ENCODE results near the gene ROBO3.

The ROBO3 gene

GRCh38 chr11:124876818-124877630 lies 11.8 kb downstream of the ROBO3 start:
- DNase-seq: no peak

DNA sequence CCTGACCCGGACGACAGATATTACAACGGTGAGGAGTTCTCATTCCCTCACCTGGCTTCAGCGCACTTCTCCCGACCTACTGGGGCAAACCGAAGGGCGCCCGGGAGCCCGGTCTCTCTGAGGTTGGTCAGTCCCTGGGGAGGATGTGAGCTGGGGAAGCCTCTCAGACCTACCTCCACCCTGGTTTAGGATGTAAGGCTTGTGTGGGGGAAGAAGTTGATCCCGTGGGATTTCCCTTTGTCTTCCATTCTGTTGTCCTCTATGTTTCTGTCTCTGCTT lies 12.3 kb downstream of the ROBO3 start:
- no peak for DNase-seq

- DNase-seq: no peak
Measured at GRCh38 chr11:124877910-124878758, 12.9 kb downstream of the ROBO3 start.

GRCh38 chr11:124878759-124879492 lies 13.7 kb downstream of the ROBO3 start:
- DNase-seq: no peak

- DNase-seq: peak; percentile 16
Measured at GRCh38 chr11:124879493-124880289, 14.5 kb downstream of the ROBO3 start.

DNA sequence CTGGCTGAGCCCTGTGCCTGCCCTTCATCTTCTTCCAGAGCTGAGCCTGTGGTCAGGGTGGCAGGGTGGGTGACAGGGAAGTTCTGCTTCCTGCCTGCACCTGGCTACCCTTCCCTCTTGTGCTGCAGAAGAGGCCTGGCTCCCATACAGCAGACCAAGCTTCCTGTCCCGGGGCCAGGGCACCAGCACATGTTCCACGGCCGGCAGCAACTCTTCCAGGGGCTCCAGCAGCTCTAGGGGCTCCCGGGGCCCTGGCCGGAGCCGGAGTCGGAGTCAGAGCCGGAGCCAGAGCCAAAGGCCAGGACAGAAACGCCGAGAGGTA lies 15.0 kb downstream of the ROBO3 start:
- DNase-seq: peak; percentile 2

DNA sequence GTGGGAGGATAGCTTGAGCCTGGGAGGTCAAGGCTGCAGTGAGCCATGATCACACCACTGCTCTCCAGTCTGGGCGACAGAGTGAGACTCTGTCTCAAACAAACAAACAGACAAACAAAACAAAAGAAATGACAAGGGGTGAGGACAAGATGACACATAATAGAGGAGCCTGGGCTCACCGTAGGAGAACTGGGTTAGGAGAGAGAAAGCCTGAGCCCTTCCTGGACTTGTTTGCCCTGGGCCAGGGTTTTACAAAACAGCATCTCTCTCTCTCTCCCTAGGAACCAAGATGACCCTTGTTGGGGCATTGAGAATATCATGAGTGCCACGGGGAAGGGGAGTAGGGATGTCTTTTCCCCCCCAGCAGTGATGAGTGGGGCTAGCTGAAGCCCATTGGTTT lies 15.7 kb downstream of the ROBO3 start:
- no peak for DNase-seq

GRCh38 chr11:124882339-124883071 lies 17.3 kb downstream of the ROBO3 start:
- DNase-seq: peak; percentile 9

DNA sequence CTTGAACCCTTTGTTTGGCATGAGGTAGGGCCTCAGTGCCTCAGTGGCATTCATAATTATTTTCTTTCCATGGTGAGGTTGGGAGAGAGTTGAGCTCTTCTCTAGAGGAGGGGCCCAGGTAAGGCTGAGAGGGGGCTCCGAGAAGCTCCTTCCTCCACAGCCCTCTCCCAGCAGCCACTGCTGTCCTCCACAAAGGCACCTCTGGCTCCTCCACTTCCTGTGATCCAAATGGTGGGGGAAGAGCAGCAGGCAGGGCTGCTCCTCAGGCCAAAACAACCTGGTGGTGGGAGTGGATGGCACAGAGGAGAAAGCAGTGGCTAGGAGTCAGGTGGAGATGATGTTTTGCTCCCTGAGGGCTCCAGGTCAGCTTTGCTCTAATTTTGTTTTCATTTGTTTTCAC lies 19.1 kb downstream of the ROBO3 start:
- DNase-seq: peak; percentile 11

DNA sequence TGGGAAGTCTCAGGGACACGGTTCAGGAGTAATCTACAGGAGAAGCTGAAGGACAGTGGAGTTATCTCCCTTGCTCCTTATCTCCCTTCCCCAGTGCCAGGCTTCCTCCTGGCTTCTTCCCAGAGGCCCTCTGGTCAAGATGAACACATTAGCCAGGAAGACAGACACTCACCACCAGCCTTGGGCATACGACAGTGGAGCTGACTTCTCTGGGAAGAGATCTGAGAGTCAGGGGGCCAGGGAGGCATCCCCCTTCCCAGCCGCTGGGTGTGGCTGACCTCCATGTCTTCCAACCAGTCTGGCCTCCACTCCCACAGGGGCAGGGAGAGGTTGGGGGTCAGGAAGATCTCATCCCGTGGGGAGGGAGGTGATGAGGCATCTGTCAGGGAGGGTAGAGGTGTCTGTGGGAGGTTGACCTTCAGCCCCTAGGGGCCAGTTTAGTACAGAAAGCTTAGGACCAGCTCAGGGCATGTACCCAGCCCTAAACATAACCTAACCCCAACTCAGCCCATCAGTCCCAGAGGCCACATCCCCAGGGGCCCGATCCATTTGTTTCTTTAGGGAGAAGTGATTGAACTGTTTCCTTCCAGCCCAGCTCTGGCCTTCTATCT lies 19.7 kb downstream of the ROBO3 start:
- peak; percentile 4 for DNase-seq

DNA sequence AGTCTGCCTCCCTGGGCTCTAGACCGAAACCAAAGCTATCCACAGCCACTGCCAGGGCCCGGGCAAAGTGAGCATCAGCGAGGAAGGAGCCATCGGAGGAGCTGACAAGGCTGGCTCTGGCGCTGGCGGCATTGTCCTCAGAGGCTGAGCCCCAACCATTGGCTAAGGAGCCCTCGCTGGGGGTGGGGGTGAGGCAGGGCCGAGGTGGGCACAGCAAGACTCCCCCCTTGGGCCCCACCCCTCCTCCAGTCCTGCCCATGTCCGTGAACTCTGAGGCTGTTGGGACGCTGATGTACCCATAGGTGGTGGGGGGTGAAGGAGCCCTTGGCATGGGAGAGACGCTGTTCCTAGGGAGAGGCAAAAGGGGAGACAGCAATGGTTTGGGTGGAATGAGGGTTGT lies 21.2 kb downstream of the ROBO3 start:
- no peak for DNase-seq

DNA sequence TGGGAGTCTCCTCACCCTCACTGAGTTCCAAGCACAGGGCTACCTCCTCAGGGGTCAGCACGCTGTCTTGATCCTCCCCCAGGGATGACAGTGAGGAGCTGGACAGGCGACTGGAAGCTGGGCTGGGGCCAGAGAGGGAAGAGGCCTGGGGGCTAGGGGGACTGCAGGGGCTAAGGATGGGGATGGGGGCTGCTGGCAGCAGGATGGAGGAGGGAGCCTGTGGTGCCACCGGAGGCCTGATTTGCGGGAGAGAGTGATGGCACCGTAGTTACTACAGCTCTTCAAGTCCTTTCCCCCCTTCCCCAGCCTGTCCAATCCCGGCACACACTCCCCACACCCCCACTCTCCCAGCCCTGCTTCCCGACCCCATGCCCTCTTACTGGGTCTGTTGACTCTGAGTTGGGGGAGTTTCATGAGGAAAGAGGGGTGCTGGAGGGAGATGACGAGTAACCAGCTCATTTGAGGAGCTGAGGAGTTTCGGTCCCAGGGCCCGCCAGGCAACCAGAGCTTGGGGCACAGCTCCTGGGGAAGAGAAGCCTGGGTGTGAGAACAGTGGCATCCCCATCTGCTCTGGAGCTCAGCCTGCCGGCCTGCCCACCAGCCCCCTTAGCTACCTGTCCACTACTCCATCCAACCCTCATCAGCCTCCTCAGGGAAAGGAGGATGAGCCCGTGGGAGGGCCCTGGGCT lies 21.9 kb downstream of the ROBO3 start:
- DNase-seq: peak; percentile 8

- DNase-seq: peak; percentile 3
Measured at GRCh38 chr11:124887667-124888013, 22.4 kb downstream of the ROBO3 start.

DNA sequence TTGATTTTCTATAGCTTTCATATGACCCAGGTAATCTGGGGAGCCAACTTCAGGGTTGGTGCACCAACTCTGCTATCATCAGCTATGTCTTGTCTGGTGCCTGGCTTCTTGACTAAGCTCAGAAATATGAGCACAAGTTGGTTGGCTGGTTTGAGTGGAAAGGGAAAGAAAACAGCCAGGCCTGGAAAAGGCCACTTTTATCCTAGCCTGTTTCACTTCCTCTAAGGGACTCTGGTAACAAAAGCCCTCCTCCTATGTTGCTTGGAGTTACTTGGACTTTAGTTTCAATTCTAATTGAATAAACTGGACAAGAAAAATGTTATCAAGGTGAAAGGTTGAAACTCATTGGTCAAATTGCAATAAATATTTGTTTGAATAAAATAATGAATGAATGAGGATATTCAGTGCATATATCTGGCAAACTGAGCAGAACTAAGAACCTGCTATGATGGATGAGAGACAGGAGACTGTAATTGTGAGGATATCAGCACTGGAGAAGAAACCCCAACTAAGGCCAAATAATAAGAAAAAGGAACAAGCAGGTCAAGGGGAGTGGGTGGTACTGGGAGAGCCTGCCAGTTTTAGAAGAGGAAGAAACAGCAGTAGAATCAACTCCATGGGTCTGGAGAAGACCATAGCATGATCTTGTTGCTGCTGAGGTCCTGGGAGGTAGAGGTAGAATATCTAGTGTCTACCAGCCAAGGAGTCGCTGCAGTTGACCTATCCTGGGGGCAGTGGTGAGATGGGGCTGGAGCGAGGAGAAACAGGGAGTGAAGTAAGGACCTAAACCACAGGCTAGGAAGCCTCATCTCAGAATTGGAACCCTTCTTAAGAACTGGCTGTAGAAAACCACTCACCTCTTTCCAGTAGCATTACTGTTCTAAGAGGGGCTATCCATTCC lies 24.2 kb downstream of the ROBO3 start:
- peak; percentile 10 for DNase-seq

- DNase-seq: no peak
Measured at GRCh38 chr11:124890151-124890550, 24.9 kb downstream of the ROBO3 start.

DNA sequence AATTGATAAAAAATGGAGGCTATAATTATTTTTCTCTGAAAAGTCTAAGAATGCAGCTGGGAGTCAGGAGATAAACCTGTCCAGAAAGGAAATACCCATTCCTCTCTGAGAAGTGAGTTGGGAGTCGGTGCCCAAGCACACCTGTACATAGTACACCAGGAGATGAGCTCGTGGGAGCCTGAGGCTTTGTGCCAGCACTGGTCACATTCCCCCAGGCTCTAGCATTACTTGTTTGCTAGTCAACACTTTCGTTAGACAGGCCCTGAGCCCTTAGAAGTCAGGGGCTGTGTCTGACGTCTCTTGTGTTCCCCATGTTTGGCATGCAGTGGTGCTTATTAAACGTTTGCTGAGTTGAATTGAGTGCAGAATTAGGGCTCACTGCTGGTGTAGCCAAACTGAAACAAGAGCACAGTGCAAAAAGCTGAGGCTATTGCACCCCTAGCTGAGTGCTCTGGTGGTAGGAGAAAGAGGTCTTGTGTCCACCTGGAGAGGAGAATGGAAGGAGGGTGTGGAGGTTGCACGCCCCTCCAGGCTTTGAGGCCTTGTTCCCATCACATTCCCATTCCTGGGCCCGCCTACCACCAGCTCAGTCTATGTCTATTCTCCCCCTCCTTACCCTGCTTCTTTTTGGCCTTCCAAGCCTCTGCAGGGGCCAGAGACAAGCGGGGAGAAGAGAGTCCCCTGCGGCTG lies 25.6 kb downstream of the ROBO3 start:
- DNase-seq: peak; percentile 0

GRCh38 chr11:124891373-124891861 lies 26.2 kb downstream of the ROBO3 start:
- peak; percentile 35 for DNase-seq

DNA sequence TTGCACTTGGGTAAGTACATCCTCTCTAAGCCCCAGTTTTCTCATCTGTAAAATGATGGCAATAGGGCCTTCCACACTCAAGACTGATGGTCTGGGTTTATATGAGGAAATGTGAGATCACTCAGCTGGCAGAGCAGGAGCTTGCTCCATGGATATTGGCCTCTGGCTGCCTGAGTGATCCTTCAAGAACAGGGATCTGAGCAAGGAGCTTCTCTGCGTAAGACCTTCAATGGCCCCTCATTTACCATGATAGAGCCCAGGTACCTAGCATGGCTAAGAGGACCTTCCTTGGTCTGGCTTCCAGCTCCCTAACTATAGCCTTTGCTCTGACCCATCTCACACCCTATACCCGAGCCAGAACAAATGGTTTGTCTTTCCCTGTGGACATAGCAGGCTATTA lies 26.9 kb downstream of the ROBO3 start:
- DNase-seq: no peak

DNA sequence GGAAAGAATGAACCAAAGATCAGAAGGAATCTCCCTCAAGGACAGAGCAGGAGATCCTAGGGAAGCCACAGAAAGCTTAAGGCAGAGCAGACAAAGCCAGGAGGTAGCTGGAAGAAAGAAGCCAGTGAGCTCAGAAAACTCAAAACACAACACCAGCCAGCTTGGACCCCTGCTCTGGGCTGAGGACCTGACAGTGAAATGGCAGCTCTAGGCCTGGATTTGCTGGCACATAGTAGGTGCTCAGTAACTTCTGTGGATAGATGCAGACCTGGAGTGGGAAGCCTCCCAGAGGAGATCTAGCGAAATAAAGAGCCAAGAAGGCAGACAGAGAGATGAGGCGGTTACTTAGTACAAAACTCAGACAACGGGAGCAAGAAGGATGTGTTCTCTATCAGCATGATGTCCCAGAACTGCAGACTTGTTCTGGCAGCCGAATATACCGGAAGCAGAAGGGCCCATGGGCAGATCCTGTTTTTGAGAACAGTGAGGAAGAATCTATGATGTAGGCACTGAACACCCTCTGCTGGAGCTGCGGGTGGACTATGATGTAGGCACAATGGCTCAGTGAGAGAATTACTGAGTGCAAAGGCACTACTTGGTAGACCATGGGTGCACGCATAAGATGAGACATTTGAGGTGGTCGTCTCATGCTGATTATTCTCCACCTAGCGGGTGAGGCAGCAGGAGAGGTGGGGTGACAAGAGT lies 27.7 kb downstream of the ROBO3 start:
- DNase-seq: no peak
